Natural killer cell (primary cell): Measurements from ENCODE around the gene SNX18. TPM values are rescaled to one million over a fixed set of nuclear protein-coding genes. Genes with fewer than 3 reads are reported as not detected.

Experiments
- ATAC-seq, 3 donors: fragments of 150-1000 bp in 2 of 3; fragments of 200-7000 bp in 1 of 3; cut with Tn5 transposase; 1 replicate in 1 of 3; 2 replicates in 2 of 3; pipeline ENCODE4 v1.10.0; 2021; ENCODE audit warnings: mild to moderate bottlenecking in 2 of 3, moderate library complexity in 2 of 3
- DNase-seq, 2 donors: peaks; one replicate each; pipeline versions ENCODE4 v3.0.0 to v3.0.0-alpha.2; 2013 to 2021; ENCODE audit warnings: mixed read lengths in 1 of 2
- H3K27ac ChIP-seq: one replicate; pipeline ENCODE4 v1.5.1; 2013; ENCODE audit warnings: mild to moderate bottlenecking, low read length
- H3K27me3 ChIP-seq: one replicate; pipeline ENCODE4 v1.6.1; 2013; ENCODE audit warnings: low read length; ENCODE audit not compliant: control insufficient read depth, insufficient read depth
- H3K36me3 ChIP-seq: one replicate; pipeline ENCODE4 v1.6.1; 2013; ENCODE audit warnings: low read length; ENCODE audit not compliant: control insufficient read depth, insufficient read depth
- H3K4me1 ChIP-seq: one replicate; pipeline ENCODE4 v1.6.1; 2013; ENCODE audit warnings: low read length; ENCODE audit not compliant: control insufficient read depth, insufficient read depth
- H3K4me3 ChIP-seq: one replicate; pipeline ENCODE4 v1.5.1; 2013; ENCODE audit warnings: low read length
- H3K9me3 ChIP-seq: one replicate; pipeline ENCODE4 v1.6.1; 2013; ENCODE audit warnings: low read length; ENCODE audit not compliant: control insufficient read depth, insufficient read depth
- H3K27ac Mint-ChIP-seq, 2 donors: one replicate each; pipeline ENCODE4 v1.8.0; 2022; ENCODE audit warnings: mild to moderate bottlenecking in 2 of 2, mixed read lengths in 2 of 2, moderate library complexity in 1 of 2
- H3K27me3 Mint-ChIP-seq, 2 donors: one replicate each; pipeline ENCODE4 v1.8.0; 2022; ENCODE audit warnings: low read depth in 2 of 2, mixed read lengths in 2 of 2
- H3K36me3 Mint-ChIP-seq: one replicate; pipeline ENCODE4 v1.8.0; 2022; ENCODE audit warnings: mixed read lengths
- H3K4me1 Mint-ChIP-seq, 2 donors: one replicate each; pipeline ENCODE4 v1.8.0; 2022; ENCODE audit warnings: mixed read lengths in 2 of 2
- H3K4me3 Mint-ChIP-seq: one replicate; pipeline ENCODE4 v1.8.0; 2022; ENCODE audit warnings: mild to moderate bottlenecking, moderate library complexity, mixed read lengths
- H3K9me3 Mint-ChIP-seq, 2 donors: one replicate each; pipeline ENCODE4 v1.8.0; 2022; ENCODE audit warnings: mixed read lengths in 2 of 2
- CTCF ChIP-seq: fragments of 200-600 bp; IDR thresholded peaks from one replicate; pipeline ENCODE4 v1.8.0; 2022; ENCODE audit warnings: antibody characterized with exemption
- intact Hi-C: fragments of 100-400 bp; cut with micrococcal nuclease; formaldehyde crosslinking; loops from one replicate; pipeline ENCODE4 v1.14.2; 2022
- total RNA-seq, 4 donors: library from RNA; stranded (reverse); fragments of 120-200 nt in 1 of 4; gene quantifications; one replicate each; pipeline versions ENCODE4 v1.2.3 to v1.2.4, GENCODE V29; 2013 to 2022

SNX18 gene
- total RNA-seq, 3 donors from 2014 or later (not counting 1 experiment from before 2014, with no cell fraction given), result 31.1 to 45.6 (median 40.8) TPM

- Histone ChIP-seq H3K27ac (no peak overlapping the region), H3K4me3 (no peak overlapping the region), H3K4me1 (no peaks in the 10 kb centered on the region), H3K27me3 (no peaks in the 10 kb centered on the region), H3K36me3 (no peaks in the 10 kb centered on the region), H3K9me3 (no peaks in the 10 kb centered on the region)
- H3K4me1 Mint-ChIP-seq, result peaks cover 0 to 20% of the 10 kb centered on the region in 2 donors
- H3K9me3 Mint-ChIP-seq, result peaks cover 4 to 10% of the 10 kb centered on the region in 2 donors
- H3K27me3 Mint-ChIP-seq, result no peaks in the 10 kb centered on the region
- no peak for TF ChIP-seq CTCF
- H3K27ac Mint-ChIP-seq, result no peak overlapping the region
- ATAC-seq (no peak), DNase-seq (no peak)
- H3K4me3 Mint-ChIP-seq, result no peak overlapping the region
- H3K36me3 Mint-ChIP-seq, result peaks cover 20% of the 10 kb centered on the region
- intact Hi-C loops, result no loop called here
Measured at GRCh38 chr5:54593779-54594178, 76.2 kb downstream of the SNX18 start.

GRCh38 chr5:54594181-54594580 is 76.6 kb downstream of the SNX18 start:
- Mint-ChIP-seq H3K9me3 (peaks cover 4 to 10% of the 10 kb centered on the region in 2 donors), H3K36me3 (peaks cover 20% of the 10 kb centered on the region), H3K4me1 (peaks cover 0 to 20% of the 10 kb centered on the region in 2 donors), H3K4me3 (no peak overlapping the region), H3K27me3 (no peaks in the 10 kb centered on the region), H3K27ac (no peak overlapping the region)
- Histone ChIP-seq H3K27ac (no peak overlapping the region), H3K27me3 (no peaks in the 10 kb centered on the region), H3K4me3 (no peak overlapping the region), H3K36me3 (no peaks in the 10 kb centered on the region), H3K4me1 (no peaks in the 10 kb centered on the region), H3K9me3 (no peaks in the 10 kb centered on the region)
- ATAC-seq (no peak), DNase-seq (no peak)
- intact Hi-C loops, result no loop called here
- TF ChIP-seq CTCF, result no peak

GRCh38 chr5:54595721-54596120 is 78.2 kb downstream of the SNX18 start:
- H3K36me3 ChIP-seq, result no peaks in the 10 kb centered on the region
- no peak for ATAC-seq
- Mint-ChIP-seq H3K27ac (no peak overlapping the region), H3K27me3 (no peaks in the 10 kb centered on the region), H3K4me3 (no peak overlapping the region), H3K9me3 (peaks cover 4 to 10% of the 10 kb centered on the region in 2 donors), H3K36me3 (peaks cover 20% of the 10 kb centered on the region), H3K4me1 (peaks cover 0 to 10% of the 10 kb centered on the region in 2 donors)
- H3K27ac ChIP-seq, result no peak overlapping the region
- no peaks in the 10 kb centered on the region for H3K9me3 ChIP-seq
- intact Hi-C loops, result no loop called here
- H3K27me3 ChIP-seq, result no peaks in the 10 kb centered on the region
- TF ChIP-seq CTCF, result no peak
- no peak for DNase-seq
- no peaks in the 10 kb centered on the region for H3K4me1 ChIP-seq
- no peak overlapping the region for H3K4me3 ChIP-seq

Other genes starting within 250 kb of the SNX18 start
- 10 to 100 TPM; 28.9 to 35.1 (median 33.1) TPM for gene ARL15, start 207.2 kb upstream of the SNX18 start, total RNA-seq
- gene HSPB3, start 62.1 kb upstream of the SNX18 start, total RNA-seq, result not detected